VCaP (cell line): ENCODE results near the gene DLG2.

Source experiments
- H3K27ac ChIP-seq: fragments of 450-650 bp; 2 replicates; pipeline ENCODE4 v1.5.1; 2017
- CTCF ChIP-seq: fragments of 450-650 bp; conservative IDR thresholded peaks from 2 replicates; pipeline ENCODE4 v1.5.1; 2017; ENCODE audit warnings: mild to moderate bottlenecking, moderate library complexity

Gene DLG2

DNA sequence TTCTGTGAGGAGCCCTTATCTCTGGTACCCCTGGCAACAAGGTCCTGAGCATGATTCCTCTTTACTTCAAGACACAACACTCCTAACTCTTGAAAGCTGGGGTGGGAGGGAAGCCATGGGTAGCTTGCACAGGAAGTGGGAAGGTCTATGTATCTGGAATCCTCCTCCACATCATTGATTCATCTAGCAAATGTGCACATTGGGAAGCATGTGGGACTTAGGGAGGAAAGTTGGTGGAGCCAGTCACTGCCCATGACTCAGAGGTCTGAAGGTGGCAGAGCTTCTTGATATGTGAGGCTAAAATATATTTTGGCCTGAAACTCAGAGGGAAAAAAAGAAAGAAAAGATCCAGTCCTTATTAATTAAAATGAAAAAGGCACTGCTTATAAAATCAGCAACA, 1000.9 kb downstream of the DLG2 start:
- TF ChIP-seq CTCF, result no peak
- H3K27ac ChIP-seq, result no peak overlapping the region

GRCh38 chr11:84612645-84613044, 1014.5 kb downstream of the DLG2 start:
- TF ChIP-seq CTCF, result no peak

GRCh38 chr11:84608837-84609196, 1018.3 kb downstream of the DLG2 start:
- H3K27ac ChIP-seq, result no peak overlapping the region
- TF ChIP-seq CTCF, result no peak

More at GRCh38 chr11:84612645-84613044, 1014.5 kb downstream of the DLG2 start:
- H3K27ac ChIP-seq, result no peak overlapping the region

DNA sequence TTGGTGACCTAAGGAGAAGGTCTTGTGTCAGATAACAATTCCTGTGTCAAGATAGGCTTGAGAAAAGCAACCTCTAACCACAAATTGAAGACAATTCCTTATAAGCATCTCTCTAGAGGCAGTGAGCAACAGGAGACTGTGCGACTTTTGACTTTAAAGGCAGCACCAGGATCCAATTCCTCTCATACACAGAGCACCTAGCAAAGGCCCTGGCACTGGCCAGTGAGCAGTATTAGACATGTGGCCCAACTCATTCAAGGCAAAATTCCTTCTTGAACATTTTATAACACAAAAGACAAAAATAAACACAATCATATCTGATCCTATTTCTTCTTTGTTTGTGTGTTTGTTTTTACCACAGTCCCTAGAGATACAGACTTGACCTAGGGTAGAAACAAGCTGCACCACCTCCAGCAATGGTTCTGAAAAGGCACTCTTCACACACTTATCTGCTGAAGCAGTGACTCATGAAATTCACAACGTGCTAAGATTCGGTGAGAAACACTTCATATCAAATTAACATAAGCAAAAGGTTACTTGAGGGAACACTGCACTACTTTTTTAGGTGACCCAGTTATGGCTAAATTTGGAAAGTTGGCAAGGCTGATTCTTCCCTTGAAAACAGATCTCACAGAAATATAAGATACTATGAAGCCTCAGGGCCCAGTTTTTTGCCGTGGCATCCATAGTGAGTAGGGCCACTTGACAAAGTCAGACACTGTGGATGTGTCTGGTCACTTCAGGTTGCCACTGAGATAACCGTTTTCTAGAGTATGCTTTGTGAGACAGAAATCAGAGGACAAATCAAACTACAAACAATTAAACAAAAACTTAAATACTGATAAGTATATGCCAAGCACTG, 1018.9 kb downstream of the DLG2 start:
- H3K27ac ChIP-seq, result no peak overlapping the region
- no peak for TF ChIP-seq CTCF

DNA sequence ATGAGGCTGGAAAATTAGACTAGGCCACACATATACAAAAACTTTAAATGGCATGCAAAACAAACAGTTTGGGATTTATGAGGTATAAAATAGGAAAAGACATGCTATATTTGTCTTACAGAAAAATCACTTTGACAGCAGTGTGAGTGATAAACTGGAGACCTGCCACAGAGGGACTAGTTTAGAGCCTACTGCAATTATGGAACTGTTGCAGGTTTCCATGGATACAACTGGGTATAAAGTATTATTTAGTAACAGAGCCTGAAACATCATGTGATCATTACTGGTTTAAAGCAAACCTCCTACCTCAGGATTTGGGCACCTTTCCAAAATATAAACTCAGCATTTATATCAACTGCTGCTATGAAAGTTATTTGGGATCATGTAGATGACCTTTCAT, 1032.5 kb downstream of the DLG2 start:
- H3K27ac ChIP-seq, result no peak overlapping the region
- TF ChIP-seq CTCF, result no peak

GRCh38 chr11:84590106-84590505, 1037.0 kb downstream of the DLG2 start:
- no peak overlapping the region for H3K27ac ChIP-seq
- TF ChIP-seq CTCF, result no peak

- TF ChIP-seq CTCF, result no peak
- H3K27ac ChIP-seq, result no peak overlapping the region
Observed at GRCh38 chr11:84588131-84588829, 1038.9 kb downstream of the DLG2 start.
